Peyer's patch (tissue), 4 donors: ENCODE data around the gene SLC17A6.

Experiments
- POLR2A ChIP-seq, 2 donors: fragments of 450-650 bp; IDR thresholded peaks; one replicate each; pipeline ENCODE4 v1.5.1; 2017; ENCODE audit warnings: antibody characterized with exemption in 2 of 2, mild to moderate bottlenecking in 2 of 2, moderate library complexity in 2 of 2
- TF ChIP-seq, protein P1 (sequence below), 6 experiments: fragments of 450-650 bp in 4 of 6; fragments of 200-600 bp in 2 of 6; sonication (generic) in 1 of 6; IDR thresholded peaks; one replicate each; pipeline ENCODE4 v1.5.1; 2017 to 2019; ENCODE audit warnings: antibody characterized with exemption in 6 of 6, mild to moderate bottlenecking in 3 of 6, moderate library complexity in 1 of 6

DNA sequence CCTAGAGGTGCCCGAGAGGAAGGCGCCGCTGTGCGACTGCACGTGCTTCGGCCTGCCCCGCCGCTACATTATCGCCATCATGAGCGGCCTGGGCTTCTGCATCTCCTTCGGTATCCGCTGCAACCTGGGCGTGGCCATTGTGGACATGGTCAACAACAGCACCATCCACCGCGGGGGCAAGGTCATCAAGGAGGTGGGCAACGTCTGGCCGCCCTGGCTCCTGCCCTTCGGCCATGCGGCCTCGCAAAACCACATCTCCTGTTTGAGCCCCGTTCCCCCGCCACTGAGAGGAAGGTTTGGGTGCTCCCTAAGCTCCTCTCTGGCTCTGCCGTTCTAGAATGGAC is 3.4 kb downstream of the SLC17A6 start:
- TF ChIP-seq, protein P1, sequence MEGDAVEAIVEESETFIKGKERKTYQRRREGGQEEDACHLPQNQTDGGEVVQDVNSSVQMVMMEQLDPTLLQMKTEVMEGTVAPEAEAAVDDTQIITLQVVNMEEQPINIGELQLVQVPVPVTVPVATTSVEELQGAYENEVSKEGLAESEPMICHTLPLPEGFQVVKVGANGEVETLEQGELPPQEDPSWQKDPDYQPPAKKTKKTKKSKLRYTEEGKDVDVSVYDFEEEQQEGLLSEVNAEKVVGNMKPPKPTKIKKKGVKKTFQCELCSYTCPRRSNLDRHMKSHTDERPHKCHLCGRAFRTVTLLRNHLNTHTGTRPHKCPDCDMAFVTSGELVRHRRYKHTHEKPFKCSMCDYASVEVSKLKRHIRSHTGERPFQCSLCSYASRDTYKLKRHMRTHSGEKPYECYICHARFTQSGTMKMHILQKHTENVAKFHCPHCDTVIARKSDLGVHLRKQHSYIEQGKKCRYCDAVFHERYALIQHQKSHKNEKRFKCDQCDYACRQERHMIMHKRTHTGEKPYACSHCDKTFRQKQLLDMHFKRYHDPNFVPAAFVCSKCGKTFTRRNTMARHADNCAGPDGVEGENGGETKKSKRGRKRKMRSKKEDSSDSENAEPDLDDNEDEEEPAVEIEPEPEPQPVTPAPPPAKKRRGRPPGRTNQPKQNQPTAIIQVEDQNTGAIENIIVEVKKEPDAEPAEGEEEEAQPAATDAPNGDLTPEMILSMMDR (IDR thresholded peaks at IDR 0.05) = no peak
- TF ChIP-seq POLR2A (IDR thresholded peaks at IDR 0.05) = no peak
